Upper lobe of left lung (tissue), 6 donors: ENCODE data around the gene SPRR1A. TPM values are rescaled to one million over a fixed set of nuclear protein-coding genes. Genes with fewer than 3 reads are reported as not detected.

Experiments used
- ATAC-seq, 2 donors: fragments of 200-7000 bp; cut with Tn5 transposase; one replicate each; pipeline ENCODE4 v1.9.1; 2022; ENCODE audit warnings: mild to moderate bottlenecking in 2 of 2, moderate library complexity in 2 of 2; ENCODE audit not compliant: low FRiP score in 2 of 2
- DNase-seq, 2 donors: peaks; one replicate each; pipeline ENCODE4 v3.0.0-alpha.2; 2019 to 2020
- H3K27ac ChIP-seq, 4 donors: fragments of 200-600 bp; sonication (generic); one replicate each; pipeline ENCODE4 v1.5.1; 2016 to 2019
- H3K27me3 ChIP-seq, 4 donors: fragments of 200-600 bp; sonication (generic); one replicate each; pipeline ENCODE4 v1.5.1; 2017 to 2019
- H3K36me3 ChIP-seq, 4 donors: fragments of 200-600 bp; sonication (generic); one replicate each; pipeline ENCODE4 v1.5.1; 2016 to 2019
- H3K4me1 ChIP-seq, 4 donors: fragments of 200-600 bp; sonication (generic); one replicate each; pipeline ENCODE4 v1.5.1; 2018 to 2019
- H3K4me3 ChIP-seq, 4 donors: fragments of 200-600 bp; sonication (generic); one replicate each; pipeline ENCODE4 v1.5.1; 2017 to 2019; ENCODE audit warnings: mild to moderate bottlenecking in 2 of 4, moderate library complexity in 1 of 4
- H3K9me3 ChIP-seq, 4 donors: fragments of 200-600 bp; sonication (generic); one replicate each; pipeline ENCODE4 v1.5.1; 2018 to 2019
- EP300 ChIP-seq, 4 donors: sonication (generic); formaldehyde crosslinking; IDR thresholded peaks; one replicate each; pipeline ENCODE4 v1.5.1; 2017; ENCODE audit warnings: antibody characterized with exemption in 4 of 4, control low read depth in 2 of 4
- POLR2A ChIP-seq, 4 donors: fragments of 450-650 bp; IDR thresholded peaks; one replicate each; pipeline ENCODE4 v1.5.1; 2016 to 2017; ENCODE audit warnings: antibody characterized with exemption in 4 of 4, mild to moderate bottlenecking in 2 of 4
- POLR2AphosphoS5 ChIP-seq, 2 donors: sonication (generic); formaldehyde crosslinking; IDR thresholded peaks; one replicate each; pipeline ENCODE4 v1.5.1; 2017; ENCODE audit warnings: antibody characterized with exemption in 2 of 2
- WGBS, 2 donors: methylation state at CpG; one replicate each; pipeline ENCODE4 v1.1.5; 2017 to 2018; 5-methylcytosine and 5-hydroxymethylcytosine counted together
- total RNA-seq, 6 donors: library from RNA; depleted of rRNA in 4 of 6; stranded (reverse); fragments of >200 nt in 4 of 6; gene quantifications; one replicate each; pipeline versions ENCODE4 v1.1.0 to v1.2.1, GENCODE V29; 2016 to 2021
- TF ChIP-seq, protein P1 (sequence below), 6 experiments: fragments of 450-650 bp in 4 of 6; fragments of 200-600 bp in 2 of 6; sonication (generic) in 2 of 6; IDR thresholded peaks; one replicate each; pipeline ENCODE4 v1.5.1; 2016 to 2019; ENCODE audit warnings: antibody characterized with exemption in 6 of 6
- donor health status: DM: no; HTN: no; CAD: no; lungs with moderate emphysema.
- donor health status: DM: no; HTN: yes; CAD: no; lungs with severe emphysema.

The SPRR1A gene
- total RNA-seq, 6 donors from 2014 or later: not detected

DNA sequence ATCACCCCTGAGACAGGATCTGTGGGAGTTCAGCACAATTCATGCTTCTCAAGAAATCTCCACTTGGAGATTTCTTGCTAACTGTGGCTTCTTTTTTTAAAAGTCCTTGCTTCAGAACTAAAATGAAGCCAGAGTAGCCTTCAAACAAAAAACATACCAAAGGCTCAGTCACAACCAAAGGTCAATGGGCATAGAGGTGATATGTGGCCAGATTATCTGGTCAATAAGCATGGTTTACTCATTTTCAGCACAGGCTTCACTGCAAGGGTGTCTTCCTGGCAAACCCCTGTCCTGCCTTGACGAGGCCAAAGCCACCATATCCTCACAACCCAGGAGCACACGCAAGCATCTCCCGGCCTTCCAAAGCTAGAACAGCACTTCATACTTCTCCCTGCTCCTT lies 24.6 kb upstream of the SPRR1A start:
- TF ChIP-seq POLR2A (IDR thresholded peaks at IDR 0.05) (no peak), EP300 (IDR thresholded peaks at IDR 0.05) (no peak), POLR2AphosphoS5 (IDR thresholded peaks at IDR 0.05) (no peak)
- TF ChIP-seq, protein P1, sequence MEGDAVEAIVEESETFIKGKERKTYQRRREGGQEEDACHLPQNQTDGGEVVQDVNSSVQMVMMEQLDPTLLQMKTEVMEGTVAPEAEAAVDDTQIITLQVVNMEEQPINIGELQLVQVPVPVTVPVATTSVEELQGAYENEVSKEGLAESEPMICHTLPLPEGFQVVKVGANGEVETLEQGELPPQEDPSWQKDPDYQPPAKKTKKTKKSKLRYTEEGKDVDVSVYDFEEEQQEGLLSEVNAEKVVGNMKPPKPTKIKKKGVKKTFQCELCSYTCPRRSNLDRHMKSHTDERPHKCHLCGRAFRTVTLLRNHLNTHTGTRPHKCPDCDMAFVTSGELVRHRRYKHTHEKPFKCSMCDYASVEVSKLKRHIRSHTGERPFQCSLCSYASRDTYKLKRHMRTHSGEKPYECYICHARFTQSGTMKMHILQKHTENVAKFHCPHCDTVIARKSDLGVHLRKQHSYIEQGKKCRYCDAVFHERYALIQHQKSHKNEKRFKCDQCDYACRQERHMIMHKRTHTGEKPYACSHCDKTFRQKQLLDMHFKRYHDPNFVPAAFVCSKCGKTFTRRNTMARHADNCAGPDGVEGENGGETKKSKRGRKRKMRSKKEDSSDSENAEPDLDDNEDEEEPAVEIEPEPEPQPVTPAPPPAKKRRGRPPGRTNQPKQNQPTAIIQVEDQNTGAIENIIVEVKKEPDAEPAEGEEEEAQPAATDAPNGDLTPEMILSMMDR (IDR thresholded peaks at IDR 0.05): no peak
- ATAC-seq: no peak
- WGBS, 2 donors: 88% methylated on average over 3 of the region's 3 CpGs

DNA sequence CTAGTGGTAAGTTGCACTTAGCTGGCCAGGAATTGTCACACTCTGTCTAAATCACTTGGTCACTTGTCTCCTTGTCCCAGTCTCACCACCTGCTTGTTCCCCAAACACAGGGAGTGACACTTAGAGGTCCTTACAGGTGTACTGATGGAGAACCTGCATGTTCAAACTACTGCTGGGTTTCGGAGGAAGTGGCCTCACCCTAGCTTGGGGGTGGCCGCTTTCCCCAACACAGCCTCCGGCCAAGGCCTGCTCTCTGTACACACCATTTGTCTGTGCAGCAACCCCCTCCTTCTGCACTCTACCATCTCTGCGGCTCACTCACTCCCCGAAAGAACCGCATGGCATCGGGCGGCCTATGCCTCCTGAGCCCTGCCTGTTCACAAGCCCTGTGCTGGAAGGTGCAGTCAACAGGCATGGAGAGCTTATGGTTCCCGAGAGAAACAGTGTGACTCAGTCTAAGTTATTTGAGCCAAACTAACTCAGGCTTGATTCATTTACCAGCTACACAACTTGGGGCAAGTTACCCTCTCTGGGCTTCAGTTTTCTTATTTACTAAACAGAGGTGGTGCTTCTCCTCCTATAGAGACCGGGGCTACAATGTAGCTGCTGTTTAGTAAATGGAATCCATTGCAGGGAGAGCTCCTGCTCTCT lies 24.0 kb upstream of the SPRR1A start:
- no peaks in the 10 kb centered on the region for H3K36me3 ChIP-seq
- no peaks in the 10 kb centered on the region for H3K4me1 ChIP-seq
- DNase-seq (no peak), ATAC-seq (peak in 1 of 2 donors; percentile 31)
- H3K4me3 ChIP-seq: no peak overlapping the region
- no peak overlapping the region for H3K27ac ChIP-seq
- H3K27me3 ChIP-seq: no peaks in the 10 kb centered on the region
- WGBS, 2 donors: 91 to 92% methylated on average over 8 to 10 of the region's 10 CpGs
- TF ChIP-seq EP300 (IDR thresholded peaks at IDR 0.05) (no peak), POLR2A (IDR thresholded peaks at IDR 0.05) (no peak), POLR2AphosphoS5 (IDR thresholded peaks at IDR 0.05) (no peak)
- TF ChIP-seq, protein P1 (IDR thresholded peaks at IDR 0.05): no peak
- no peaks in the 10 kb centered on the region for H3K9me3 ChIP-seq

More for the DNA sequence above, 24.6 kb upstream of the SPRR1A start:
- Histone ChIP-seq H3K27ac (no peak overlapping the region), H3K9me3 (no peaks in the 10 kb centered on the region), H3K36me3 (no peaks in the 10 kb centered on the region), H3K27me3 (no peaks in the 10 kb centered on the region), H3K4me3 (no peak overlapping the region), H3K4me1 (no peaks in the 10 kb centered on the region)
- DNase-seq: no peak

DNA sequence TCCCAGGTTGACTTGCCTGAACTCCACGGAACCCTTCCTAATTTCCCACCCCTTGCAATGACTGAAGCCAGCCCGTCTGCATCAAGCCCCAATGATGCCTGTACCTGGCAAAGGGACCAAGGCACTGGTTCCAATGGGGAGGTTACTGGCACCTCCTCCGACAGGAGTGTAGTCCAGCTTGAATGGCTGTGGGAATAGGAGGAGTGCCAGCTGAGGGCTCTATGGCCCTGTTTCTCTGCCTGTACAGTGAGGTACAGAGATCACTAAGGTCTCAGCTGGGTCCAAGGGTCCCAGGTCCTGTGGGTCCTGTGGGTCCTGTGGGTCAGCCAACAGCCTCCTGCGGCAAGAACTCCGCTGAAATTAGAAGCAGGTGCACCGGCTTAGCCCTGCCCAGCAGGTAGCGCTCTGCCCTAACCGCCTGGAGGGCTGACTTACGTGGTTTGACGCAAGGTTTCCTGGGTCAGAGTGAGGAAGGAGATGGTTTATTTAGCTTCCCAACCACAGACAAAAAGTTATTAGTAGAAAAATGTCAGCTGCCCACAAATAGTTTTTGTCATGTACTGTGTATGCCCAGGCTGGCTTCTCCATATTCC lies 23.3 kb upstream of the SPRR1A start:
- ATAC-seq (no peak), DNase-seq (no peak)
- Histone ChIP-seq H3K27me3 (no peaks in the 10 kb centered on the region), H3K36me3 (no peaks in the 10 kb centered on the region), H3K27ac (no peak overlapping the region), H3K4me3 (no peak overlapping the region), H3K4me1 (no peaks in the 10 kb centered on the region), H3K9me3 (no peaks in the 10 kb centered on the region)
- 64 to 70% methylated on average over 8 to 10 of the region's 10 CpGs for WGBS, 2 donors
- TF ChIP-seq POLR2AphosphoS5 (IDR thresholded peaks at IDR 0.05) (no peak), POLR2A (IDR thresholded peaks at IDR 0.05) (no peak), EP300 (IDR thresholded peaks at IDR 0.05) (no peak)
- TF ChIP-seq, protein P1 (IDR thresholded peaks at IDR 0.05): no peak

DNA sequence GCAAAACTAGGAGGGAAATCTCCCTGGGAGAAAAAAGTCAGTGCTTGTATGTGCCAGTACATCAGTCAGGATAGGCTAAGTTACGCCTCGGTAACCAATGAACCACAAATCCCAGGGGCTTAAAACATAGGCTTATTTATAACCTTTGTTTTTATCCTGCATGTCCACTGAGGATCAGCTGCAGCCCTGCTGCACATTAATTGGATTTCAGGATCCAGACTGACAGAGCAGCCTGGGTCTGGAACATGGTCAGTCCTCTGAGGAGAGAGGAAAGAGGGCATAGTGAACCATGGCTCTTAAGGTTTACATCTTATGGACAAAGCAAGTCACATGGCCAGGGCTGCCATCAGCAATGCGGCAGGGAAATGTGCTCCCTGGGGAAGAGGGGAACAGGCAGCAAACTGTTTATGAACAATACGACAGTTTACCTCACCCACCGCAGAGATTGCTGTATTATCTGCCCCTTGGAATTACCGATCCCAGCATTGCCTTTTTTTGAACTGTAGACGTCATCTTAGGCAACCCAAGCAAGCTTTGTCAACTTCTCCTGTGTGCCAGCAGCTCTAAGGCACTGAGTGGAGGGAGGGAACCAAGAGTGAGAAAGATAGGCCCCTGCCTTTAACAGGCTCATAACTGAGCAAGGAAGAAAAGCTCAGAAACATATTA lies 22.5 kb upstream of the SPRR1A start:
- Histone ChIP-seq H3K9me3 (no peaks in the 10 kb centered on the region), H3K4me3 (no peak overlapping the region), H3K27ac (no peak overlapping the region), H3K4me1 (no peaks in the 10 kb centered on the region), H3K36me3 (no peaks in the 10 kb centered on the region), H3K27me3 (no peaks in the 10 kb centered on the region)
- no peak for DNase-seq
- TF ChIP-seq, protein P1 (IDR thresholded peaks at IDR 0.05): no peak
- TF ChIP-seq POLR2AphosphoS5 (IDR thresholded peaks at IDR 0.05) (no peak), POLR2A (IDR thresholded peaks at IDR 0.05) (no peak), EP300 (IDR thresholded peaks at IDR 0.05) (no peak)
- WGBS, 2 donors: 74 to 81% methylated on average over 7 of the region's 7 CpGs
- no peak for ATAC-seq
